ENCODE measurements around the gene RTEL1. TPM values are rescaled to one million over a fixed set of nuclear protein-coding genes. Genes with fewer than 3 reads are reported as not detected.

The RTEL1 gene
- total RNA-seq, 4 donors from 2014 or later = 14.1 to 87.4 (median 54.2) TPM

DNA sequence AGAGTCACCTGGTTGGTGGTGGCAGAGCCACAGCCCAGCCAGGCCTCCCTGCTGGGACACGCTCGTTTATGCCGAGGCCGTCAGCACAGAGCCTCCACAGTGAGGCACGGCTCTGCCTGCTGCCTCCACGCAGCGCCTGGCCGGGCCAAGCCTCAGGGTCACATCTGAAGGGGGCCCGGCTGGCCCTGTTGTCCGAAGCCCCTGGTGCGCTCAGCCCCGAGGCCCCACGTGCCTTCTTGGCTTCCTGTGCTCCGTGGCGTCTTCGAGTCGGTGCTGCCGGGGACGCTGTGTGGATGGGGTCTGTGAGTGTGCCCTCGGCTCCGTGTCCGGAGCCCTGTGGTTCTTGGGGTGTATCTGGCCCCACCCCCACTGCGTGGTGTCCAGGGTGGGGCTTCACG, 28.0 kb downstream of the RTEL1 start:
- Histone ChIP-seq H3K27ac (peak overlapping the region; percentile 59 to 83 (median 78)), H3K4me3 (replicated peaks in 1 of 3) (no peak overlapping the region), H3K36me3 (no peaks in the 10 kb centered on the region), H3K27me3 (no peaks in the 10 kb centered on the region), H3K9me3 (no peaks in the 10 kb centered on the region), H3K4me1 (peaks cover 8 to 56% of the 10 kb centered on the region in 2 donors)
- intact Hi-C loops (cut with DNase I) = no loop called here
- no peak for DNase-seq
- WGBS, 2 donors = 87 to 89% methylated on average over 13 to 24 of the region's 24 CpGs
- TF ChIP-seq, protein P1, sequence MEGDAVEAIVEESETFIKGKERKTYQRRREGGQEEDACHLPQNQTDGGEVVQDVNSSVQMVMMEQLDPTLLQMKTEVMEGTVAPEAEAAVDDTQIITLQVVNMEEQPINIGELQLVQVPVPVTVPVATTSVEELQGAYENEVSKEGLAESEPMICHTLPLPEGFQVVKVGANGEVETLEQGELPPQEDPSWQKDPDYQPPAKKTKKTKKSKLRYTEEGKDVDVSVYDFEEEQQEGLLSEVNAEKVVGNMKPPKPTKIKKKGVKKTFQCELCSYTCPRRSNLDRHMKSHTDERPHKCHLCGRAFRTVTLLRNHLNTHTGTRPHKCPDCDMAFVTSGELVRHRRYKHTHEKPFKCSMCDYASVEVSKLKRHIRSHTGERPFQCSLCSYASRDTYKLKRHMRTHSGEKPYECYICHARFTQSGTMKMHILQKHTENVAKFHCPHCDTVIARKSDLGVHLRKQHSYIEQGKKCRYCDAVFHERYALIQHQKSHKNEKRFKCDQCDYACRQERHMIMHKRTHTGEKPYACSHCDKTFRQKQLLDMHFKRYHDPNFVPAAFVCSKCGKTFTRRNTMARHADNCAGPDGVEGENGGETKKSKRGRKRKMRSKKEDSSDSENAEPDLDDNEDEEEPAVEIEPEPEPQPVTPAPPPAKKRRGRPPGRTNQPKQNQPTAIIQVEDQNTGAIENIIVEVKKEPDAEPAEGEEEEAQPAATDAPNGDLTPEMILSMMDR (IDR thresholded peaks at IDR 0.05) = no peak
- TF ChIP-seq POLR2A (IDR thresholded peaks at IDR 0.05) = no peak

DNA sequence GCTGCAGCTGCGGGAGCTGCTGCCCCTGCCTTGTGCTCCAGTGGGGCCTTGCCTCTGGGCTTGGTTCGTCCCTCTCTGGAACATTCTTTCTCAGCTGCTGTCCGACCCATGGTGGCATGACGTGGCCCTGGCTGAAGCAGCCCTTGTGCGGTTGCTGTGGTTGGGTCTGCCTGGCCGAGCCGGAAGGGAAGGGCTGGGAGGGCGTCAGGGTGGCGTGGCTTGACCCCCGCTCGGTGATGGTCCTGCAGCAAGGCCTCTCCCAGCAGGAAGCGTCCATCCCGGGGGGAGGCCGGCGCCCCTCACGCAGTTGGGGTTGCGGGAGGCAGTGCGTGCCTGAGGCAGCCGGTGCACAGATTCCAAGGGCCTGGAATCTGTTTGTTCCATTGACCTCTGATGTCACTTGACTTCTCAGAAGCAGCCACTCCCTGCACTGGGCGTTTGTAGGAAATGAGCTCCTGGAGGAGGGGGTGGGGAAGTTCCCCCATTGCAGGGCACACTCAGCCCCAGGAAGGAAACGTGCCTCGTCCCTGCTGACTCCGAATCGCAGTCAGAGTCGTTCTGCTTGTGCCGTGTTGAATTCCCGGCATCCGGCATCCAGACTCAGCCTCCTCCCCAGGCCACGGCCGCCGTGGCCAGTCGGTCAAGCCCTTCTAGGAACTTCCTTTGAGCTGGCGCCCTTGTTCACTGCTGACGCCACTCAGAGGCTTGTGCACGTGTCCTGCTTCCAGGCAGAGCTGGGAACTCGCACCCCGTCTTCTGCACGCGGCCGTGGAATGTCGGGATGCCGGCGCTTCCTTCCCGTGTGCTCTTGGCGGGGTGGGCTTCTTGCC, 28.6 kb downstream of the RTEL1 start:
- 62% methylated on average over 29 to 30 of the region's 45 CpGs for WGBS, 2 donors

DNA sequence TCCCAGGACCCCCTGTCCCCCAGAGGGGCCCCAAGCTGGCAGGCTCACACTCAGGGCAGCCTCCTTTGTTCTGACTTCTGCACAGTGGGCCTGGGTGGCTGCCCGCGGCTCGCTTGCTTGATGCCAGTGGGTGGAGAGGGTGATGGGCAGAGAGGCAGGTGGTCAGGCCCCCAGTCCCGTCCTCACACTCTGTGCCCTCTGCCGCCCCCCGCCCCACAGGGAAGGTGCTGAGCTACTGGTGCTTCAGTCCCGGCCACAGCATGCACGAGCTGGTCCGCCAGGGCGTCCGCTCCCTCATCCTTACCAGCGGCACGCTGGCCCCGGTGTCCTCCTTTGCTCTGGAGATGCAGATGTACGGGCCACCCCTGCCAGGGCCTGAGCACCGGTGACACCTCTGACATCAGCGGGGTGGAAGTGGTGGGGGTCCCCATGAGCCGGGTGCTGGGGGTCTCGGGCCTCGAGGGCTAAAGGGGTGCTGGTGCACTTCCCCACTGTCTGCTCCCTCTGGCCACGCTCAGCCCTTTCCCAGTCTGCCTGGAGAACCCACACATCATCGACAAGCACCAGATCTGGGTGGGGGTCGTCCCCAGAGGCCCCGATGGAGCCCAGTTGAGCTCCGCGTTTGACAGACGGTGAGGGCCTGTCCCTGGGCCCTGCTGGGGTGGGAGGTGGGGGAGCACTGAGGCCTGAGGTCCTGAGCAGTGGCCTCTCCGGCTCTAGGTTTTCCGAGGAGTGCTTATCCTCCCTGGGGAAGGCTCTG, 29.5 kb downstream of the RTEL1 start:
- Histone ChIP-seq H3K27me3 (no peaks in the 10 kb centered on the region), H3K36me3 (no peaks in the 10 kb centered on the region), H3K27ac (peak overlapping the region; percentile 57 to 83 (median 78)), H3K4me1 (peaks cover 6 to 42% of the 10 kb centered on the region in 2 donors), H3K9me3 (no peaks in the 10 kb centered on the region), H3K4me3 (replicated peaks in 1 of 3) (no peak overlapping the region)
- intact Hi-C loops (cut with DNase I) = no loop called here
- WGBS, 2 donors = 91 to 94% methylated on average over 6 to 7 of the region's 29 CpGs
- no peak for DNase-seq
- TF ChIP-seq, protein P1 (IDR thresholded peaks at IDR 0.05) = no peak
- no peak for TF ChIP-seq POLR2A (IDR thresholded peaks at IDR 0.05)

More for the DNA sequence above, 28.6 kb downstream of the RTEL1 start:
- intact Hi-C loops (cut with DNase I) = no loop called here
- TF ChIP-seq, protein P1 (IDR thresholded peaks at IDR 0.05) = no peak
- TF ChIP-seq POLR2A (IDR thresholded peaks at IDR 0.05) = no peak
- Histone ChIP-seq H3K4me1 (peaks cover 8 to 51% of the 10 kb centered on the region in 2 donors), H3K36me3 (no peaks in the 10 kb centered on the region), H3K27me3 (no peaks in the 10 kb centered on the region), H3K4me3 (replicated peaks in 1 of 3) (no peak overlapping the region), H3K9me3 (no peaks in the 10 kb centered on the region), H3K27ac (peak overlapping the region; percentile 59 to 83 (median 78))
- peak; percentile 29 to 49 for DNase-seq

DNA sequence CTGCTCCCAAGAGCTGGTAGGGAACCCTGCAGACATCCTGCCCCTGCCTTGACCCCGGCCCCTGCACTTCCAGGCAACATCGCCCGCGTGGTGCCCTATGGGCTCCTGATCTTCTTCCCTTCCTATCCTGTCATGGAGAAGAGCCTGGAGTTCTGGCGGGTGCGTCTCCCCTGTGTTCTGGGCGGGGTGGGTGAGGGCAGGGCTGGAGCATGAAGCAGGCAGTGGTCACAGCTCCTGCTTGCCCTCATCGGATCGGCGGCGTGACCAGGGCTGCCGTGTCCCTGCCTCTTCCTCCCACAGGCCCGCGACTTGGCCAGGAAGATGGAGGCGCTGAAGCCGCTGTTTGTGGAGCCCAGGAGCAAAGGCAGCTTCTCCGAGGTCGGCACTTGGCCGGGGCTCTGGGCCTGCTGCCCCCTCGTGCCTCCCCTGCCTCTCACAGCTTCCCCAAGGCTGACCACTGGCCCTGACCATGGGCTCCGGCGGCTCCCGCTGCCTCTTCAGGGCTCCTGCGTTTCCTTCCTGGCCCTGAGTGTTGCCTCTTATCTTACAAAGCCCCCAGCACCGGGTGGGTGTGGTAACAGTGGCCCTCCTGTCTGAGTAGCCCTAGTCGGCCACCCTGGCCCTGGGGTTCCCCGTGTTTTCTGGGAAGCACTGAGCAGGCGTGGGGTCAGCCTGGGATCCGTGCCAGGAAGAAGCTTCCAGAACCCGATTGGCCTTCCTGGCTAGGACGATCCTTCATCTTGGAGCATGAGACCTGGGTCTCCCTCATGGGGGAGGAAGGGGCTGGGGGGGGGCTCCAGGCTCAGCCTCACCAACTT, 30.3 kb downstream of the RTEL1 start:
- Histone ChIP-seq H3K27me3 (no peaks in the 10 kb centered on the region), H3K36me3 (no peaks in the 10 kb centered on the region), H3K4me1 (peaks cover 4 to 35% of the 10 kb centered on the region in 2 donors), H3K9me3 (no peaks in the 10 kb centered on the region), H3K27ac (peak overlapping the region in 2 of 3 donors; percentile 78 to 83), H3K4me3 (replicated peaks in 1 of 3) (no peak overlapping the region)
- intact Hi-C loops (cut with DNase I) = no loop called here
- DNase-seq = no peak
- 79% methylated on average over 9 to 30 of the region's 31 CpGs for WGBS, 2 donors
- TF ChIP-seq, protein P1 (IDR thresholded peaks at IDR 0.05) = no peak
- TF ChIP-seq POLR2A (IDR thresholded peaks at IDR 0.05) = no peak
